Endothelial cell of umbilical vein (primary cell): ENCODE data around the gene IL24. TPM values are rescaled to one million over a fixed set of nuclear protein-coding genes. Genes with fewer than 3 reads are reported as not detected.

Source experiments
- BruUV-seq: library from RNA; stranded (reverse); fragments of 400-500 nt; replicated peaks from 2 replicates; lab custom pipeline; 2021; lab: Mats Ljungman, UMichigan
- CTCF ChIA-PET: fragments of 300-600, 350-600 bp; sonication (Branson Sonifier 250); formaldehyde crosslinking; loops from one replicate; lab custom pipeline; 2021; ENCODE audit warnings: antibody characterized with exemption, inconsistent platforms; lab: Charles Lee
- POLR2A ChIA-PET: fragments of 300-600, 350-600 bp; sonication (Branson Sonifier 250); formaldehyde crosslinking; loops from one replicate; lab custom pipeline; 2021; ENCODE audit warnings: antibody characterized with exemption, inconsistent platforms; lab: Charles Lee
- DNase-seq: peaks from one replicate; pipeline ENCODE4 v3.0.0-alpha.2; 2011; ENCODE audit warnings: low read depth, low spot score
- FAIRE-seq: peaks from 2 replicates; lab custom pipeline; 2011; peaks lifted over from hg19 to GRCh38; lab: Jason Lieb, UNC
- H2AFZ ChIP-seq: 2 replicates; pipeline ENCODE4 v1.6.0; 2012; ENCODE audit warnings: low read depth, low read length, control low read depth, inconsistent platforms
- H3K27ac ChIP-seq: 2 replicates; pipeline ENCODE4 v1.5.1; 2011; ENCODE audit warnings: low read depth, mild to moderate bottlenecking, control low read depth, low read length, moderate library complexity; ENCODE audit not compliant: insufficient read depth
- H3K27me3 ChIP-seq, 2 experiments: 2 replicates each; pipeline versions ENCODE4 v1.6.0 to v1.6.1; 2011; ENCODE audit warnings: low read length in 2 of 2, mixed read lengths in 1 of 2; ENCODE audit not compliant: control insufficient read depth in 2 of 2, insufficient read depth in 2 of 2
- H3K36me3 ChIP-seq, 2 experiments: 2 replicates in 1 of 2; 3 replicates in 1 of 2; pipeline ENCODE4 v1.5.1; 2011; ENCODE audit warnings: low read length in 2 of 2, mild to moderate bottlenecking in 1 of 2, moderate library complexity in 1 of 2; ENCODE audit not compliant: control insufficient read depth in 2 of 2, insufficient read depth in 2 of 2; ENCODE audit errors: extremely low read depth in 1 of 2
- H3K4me1 ChIP-seq: 3 replicates; pipeline ENCODE4 v1.5.1; 2011; ENCODE audit warnings: mild to moderate bottlenecking, low read length; ENCODE audit not compliant: control insufficient read depth, insufficient read depth; ENCODE audit errors: extremely low read depth
- H3K4me2 ChIP-seq: 2 replicates; pipeline ENCODE4 v1.6.1; 2011; ENCODE audit warnings: low read length, control low read depth, mixed read lengths; ENCODE audit not compliant: insufficient read depth
- H3K4me3 ChIP-seq, 3 experiments: fragments of 200-600 bp in 1 of 3; sonication (generic), shearing (Covaris generic) in 1 of 3; replicated peaks in 1 of 3; 2 replicates each; pipeline ENCODE4 v1.5.1; 2011 to 2016; ENCODE audit warnings: control low read depth in 3 of 3, low read length in 3 of 3, mild to moderate bottlenecking in 2 of 3, inconsistent platforms in 1 of 3, low read depth in 1 of 3, moderate library complexity in 1 of 3; ENCODE audit not compliant: insufficient read depth in 1 of 3
- H3K79me2 ChIP-seq: 2 replicates; pipeline ENCODE4 v1.6.0; 2012; ENCODE audit warnings: low read length, inconsistent platforms; ENCODE audit not compliant: control insufficient read depth, insufficient read depth
- H3K9ac ChIP-seq: replicated peaks from 2 replicates; pipeline ENCODE3; 2011; ENCODE audit warnings: low read length, control low read depth; ENCODE audit not compliant: insufficient read depth; ENCODE audit errors: extremely low read depth
- H3K9me1 ChIP-seq: replicated peaks from 3 replicates; pipeline ENCODE4 v1.6.0; 2011; ENCODE audit warnings: mild to moderate bottlenecking, low read length; ENCODE audit not compliant: control insufficient read depth, insufficient read depth; ENCODE audit errors: extremely low read depth
- H3K9me3 ChIP-seq: replicated peaks from 2 replicates; pipeline ENCODE4 v1.5.1; 2012; ENCODE audit warnings: low read length, inconsistent platforms; ENCODE audit not compliant: control insufficient read depth, insufficient read depth
- H4K20me1 ChIP-seq: replicated peaks from 2 replicates; pipeline ENCODE3; 2011; ENCODE audit warnings: mild to moderate bottlenecking, low read length; ENCODE audit not compliant: control insufficient read depth, insufficient read depth; ENCODE audit errors: extremely low read depth
- EZH2 ChIP-seq: IDR thresholded peaks from 2 replicates; pipeline ENCODE4 v1.6.1; 2012; ENCODE audit warnings: borderline replicate concordance, low read depth, mild to moderate bottlenecking, moderate library complexity, low read length, inconsistent platforms; ENCODE audit not compliant: severe bottlenecking
- FOS ChIP-seq: IDR thresholded peaks from 2 replicates; pipeline ENCODE4 v1.6.1; 2011; ENCODE audit warnings: mild to moderate bottlenecking, low read length, moderate library complexity, borderline replicate concordance; ENCODE audit not compliant: insufficient read depth
- GATA2 ChIP-seq: IDR thresholded peaks from 2 replicates; pipeline ENCODE4 v1.7.0; 2011; ENCODE audit warnings: low read depth, mild to moderate bottlenecking, moderate library complexity, mixed read lengths, low read length; ENCODE audit not compliant: insufficient read length, insufficient read depth
- JUN ChIP-seq: IDR thresholded peaks from 2 replicates; pipeline ENCODE4 v1.6.1; 2011; ENCODE audit warnings: borderline replicate concordance, low read depth; ENCODE audit not compliant: insufficient read length, insufficient read depth
- MYC ChIP-seq: IDR thresholded peaks from one replicate; pipeline ENCODE4 v1.6.1; 2011; ENCODE audit warnings: mild to moderate bottlenecking, low read depth, low read length
- POLR2A ChIP-seq: IDR thresholded peaks from 2 replicates; pipeline ENCODE4 v1.6.1; 2012; ENCODE audit warnings: low read depth, mild to moderate bottlenecking, control low read depth, low read length
- dilution Hi-C: fragments of 300-500 bp; cut with MboI; formaldehyde crosslinking; loops from one replicate; pipeline ENCODE4 v1.15.0; 2019; ENCODE audit warnings: low sequenced_read_pairs; ENCODE audit not compliant: extremely low pct_ligation_motif_present
- intact Hi-C: fragments of 100-400 bp; cut with micrococcal nuclease; formaldehyde crosslinking; loops from one replicate; pipeline ENCODE4 v1.10.0; 2022
- polyA plus RNA-seq, 4 experiments: library from polyadenylated mRNA; depleted of rRNA in 3 of 4; stranded (reverse) in 3 of 4; unstranded in 1 of 4; fragments of >200 nt; gene quantifications; 2 replicates each; pipeline versions ENCODE4 v1.2.1 to v1.2.3, GENCODE V29; 2011 to 2012; ENCODE audit warnings: missing spikeins in 1 of 4
- total RNA-seq: library from RNA; stranded (reverse); gene quantifications from 2 replicates; pipeline ENCODE4 v1.2.3, GENCODE V29; 2021
- TF ChIP-seq, protein P1 (sequence below), 2 donors: IDR thresholded peaks; 1 replicate in 1 of 2; 2 replicates in 1 of 2; pipeline ENCODE4 v1.5.1; 2011; ENCODE audit warnings: low read length in 2 of 2, mild to moderate bottlenecking in 2 of 2, moderate library complexity in 2 of 2, control low read depth in 1 of 2, inconsistent platforms in 1 of 2, low read depth in 1 of 2; ENCODE audit not compliant: insufficient read depth in 1 of 2; ENCODE audit errors: extremely low read depth in 1 of 2
- TF ChIP-seq, protein P2 (sequence below): IDR thresholded peaks from 2 replicates; pipeline ENCODE4 v1.6.1; 2011; ENCODE audit not compliant: insufficient read depth, insufficient read length

IL24 gene
- total and polyA plus RNA-seq, 2 donors (not counting 3 experiments of a cell fraction or from before 2014, with no cell fraction given): not detected

DNA sequence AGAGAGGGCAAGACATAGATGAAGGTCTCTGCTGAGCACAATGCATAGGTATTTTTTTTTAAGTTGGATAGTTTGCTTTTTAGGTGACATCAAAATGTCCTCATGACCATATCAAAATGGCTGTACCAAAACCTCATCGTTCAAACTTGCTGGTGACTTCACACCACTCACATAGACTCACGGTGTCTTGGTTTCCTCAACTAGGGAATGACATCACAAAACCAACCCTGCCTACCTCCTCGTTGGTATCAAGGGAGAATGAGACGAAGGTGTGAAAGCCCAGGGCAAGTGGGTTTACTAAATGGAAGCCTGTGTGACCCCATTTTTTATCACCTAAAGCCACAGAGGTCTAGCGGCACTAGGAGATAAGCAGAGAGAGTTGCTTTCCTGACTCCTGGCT is 47.5 kb downstream of the IL24 start:
- Histone ChIP-seq H4K20me1 (no peaks in the 10 kb centered on the region), H3K9me3 (no peaks in the 10 kb centered on the region), H3K79me2 (no peaks in the 10 kb centered on the region), H3K4me1 (no peaks in the 10 kb centered on the region), H3K27me3 (no peaks in the 10 kb centered on the region), H3K9ac (no peak overlapping the region), H3K4me2 (no peak overlapping the region), H3K4me3 (no peak overlapping the region), H3K9me1 (no peaks in the 10 kb centered on the region), H3K27ac (no peak overlapping the region), H2AFZ (no peak overlapping the region), H3K36me3 (no peaks in the 10 kb centered on the region)
- DNase-seq (no peak), FAIRE-seq (no peak)
- dilution Hi-C loops: no loop called here
- intact Hi-C loops: no loop called here
- CTCF ChIA-PET: interaction anchor here (1.9 kb wide), 1 partner anchor 32 kb away, joined by 6 read pairs; no protein-coding TSS in a partner anchor
- no peak for TF ChIP-seq FOS
- POLR2A ChIA-PET: no interaction called here
- no TSS peak for BruUV-seq

DNA sequence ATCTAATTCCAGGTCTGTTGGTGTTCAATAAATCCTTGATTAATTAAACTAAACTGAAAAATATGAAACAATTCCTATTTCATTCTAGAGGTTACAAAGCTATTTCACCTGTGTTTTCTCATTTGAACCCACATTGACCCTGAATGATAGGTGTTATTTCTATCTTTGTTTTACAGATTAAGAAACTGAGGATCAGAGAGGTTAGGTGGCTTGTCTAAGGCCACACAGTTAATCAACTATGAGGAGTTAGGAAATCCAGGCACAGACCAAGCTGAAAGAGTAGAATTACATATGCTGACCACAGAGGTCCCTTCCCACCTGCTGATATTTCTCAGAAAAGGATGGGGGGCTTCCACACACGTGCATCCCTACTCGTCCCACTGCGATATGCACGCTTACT is 48.5 kb downstream of the IL24 start:
- no peak overlapping the region for H3K27ac ChIP-seq
- intact Hi-C loops: no loop called here
- CTCF ChIA-PET: interaction anchor here (1.9 kb wide), 1 partner anchor 33 kb away, joined by 6 read pairs; no protein-coding TSS in a partner anchor
- no peaks in the 10 kb centered on the region for H3K9me3 ChIP-seq
- FAIRE-seq (no peak), DNase-seq (no peak)
- no peaks in the 10 kb centered on the region for H3K79me2 ChIP-seq
- POLR2A ChIA-PET: no interaction called here
- no peaks in the 10 kb centered on the region for H3K4me1 ChIP-seq
- no peak overlapping the region for H3K4me2 ChIP-seq
- no peaks in the 10 kb centered on the region for H3K36me3 ChIP-seq
- H3K9me1 ChIP-seq: no peaks in the 10 kb centered on the region
- no peaks in the 10 kb centered on the region for H4K20me1 ChIP-seq
- H3K4me3 ChIP-seq: no peak overlapping the region
- no peak for TF ChIP-seq EZH2
- TF ChIP-seq GATA2: no peak
- TF ChIP-seq POLR2A: no peak
- TF ChIP-seq, protein P1, sequence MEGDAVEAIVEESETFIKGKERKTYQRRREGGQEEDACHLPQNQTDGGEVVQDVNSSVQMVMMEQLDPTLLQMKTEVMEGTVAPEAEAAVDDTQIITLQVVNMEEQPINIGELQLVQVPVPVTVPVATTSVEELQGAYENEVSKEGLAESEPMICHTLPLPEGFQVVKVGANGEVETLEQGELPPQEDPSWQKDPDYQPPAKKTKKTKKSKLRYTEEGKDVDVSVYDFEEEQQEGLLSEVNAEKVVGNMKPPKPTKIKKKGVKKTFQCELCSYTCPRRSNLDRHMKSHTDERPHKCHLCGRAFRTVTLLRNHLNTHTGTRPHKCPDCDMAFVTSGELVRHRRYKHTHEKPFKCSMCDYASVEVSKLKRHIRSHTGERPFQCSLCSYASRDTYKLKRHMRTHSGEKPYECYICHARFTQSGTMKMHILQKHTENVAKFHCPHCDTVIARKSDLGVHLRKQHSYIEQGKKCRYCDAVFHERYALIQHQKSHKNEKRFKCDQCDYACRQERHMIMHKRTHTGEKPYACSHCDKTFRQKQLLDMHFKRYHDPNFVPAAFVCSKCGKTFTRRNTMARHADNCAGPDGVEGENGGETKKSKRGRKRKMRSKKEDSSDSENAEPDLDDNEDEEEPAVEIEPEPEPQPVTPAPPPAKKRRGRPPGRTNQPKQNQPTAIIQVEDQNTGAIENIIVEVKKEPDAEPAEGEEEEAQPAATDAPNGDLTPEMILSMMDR (IDR thresholded peaks at IDR 0.05; ENCODE audit: extremely low read depth in 1 of 2, insufficient read depth in 1 of 2, low read depth in 1 of 2, low read length in 2 of 2): no peak
- TF ChIP-seq, protein P2, sequence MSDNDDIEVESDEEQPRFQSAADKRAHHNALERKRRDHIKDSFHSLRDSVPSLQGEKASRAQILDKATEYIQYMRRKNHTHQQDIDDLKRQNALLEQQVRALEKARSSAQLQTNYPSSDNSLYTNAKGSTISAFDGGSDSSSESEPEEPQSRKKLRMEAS: no peak
- no peak for TF ChIP-seq MYC
- no peak for TF ChIP-seq FOS
- TF ChIP-seq JUN: no peak
- BruUV-seq: no TSS peak
- H2AFZ ChIP-seq: no peak overlapping the region
- no peak overlapping the region for H3K9ac ChIP-seq
- dilution Hi-C loops: no loop called here
- H3K27me3 ChIP-seq: no peaks in the 10 kb centered on the region
